DOHH2 (cell line): ENCODE results near the gene ICE2.
A peak's percentile ranks its signal among the peaks of the same experiment; 100 is the strongest.

Experiments used
- H3F3A ChIP-seq: fragments of 200-600 bp; sonication (generic), shearing (Covaris generic); 2 replicates; pipeline ENCODE4 v1.6.0; 2016; ENCODE audit warnings: antibody characterized with exemption, mild to moderate bottlenecking; ENCODE audit not compliant: control insufficient read depth, insufficient read depth
- H3K27ac ChIP-seq: fragments of 200-600 bp; sonication (generic); 2 replicates; pipeline ENCODE4 v1.5.1; 2014; ENCODE audit warnings: low read depth, mild to moderate bottlenecking, low read length, moderate library complexity
- H3K27me3 ChIP-seq: fragments of 200-600 bp; sonication (generic); 2 replicates; pipeline ENCODE4 v1.6.1; 2014; ENCODE audit warnings: mild to moderate bottlenecking, low read length, mixed read lengths; ENCODE audit not compliant: control insufficient read depth
- H3K36me3 ChIP-seq: fragments of 200-600 bp; sonication (generic); 2 replicates; pipeline ENCODE4 v1.6.1; 2014; ENCODE audit warnings: mild to moderate bottlenecking, low read length, moderate library complexity, mixed read lengths; ENCODE audit not compliant: control insufficient read depth
- H3K4me1 ChIP-seq: fragments of 200-600 bp; sonication (generic); 2 replicates; pipeline ENCODE4 v1.6.1; 2014; ENCODE audit warnings: mild to moderate bottlenecking, low read length, mixed read lengths; ENCODE audit not compliant: control insufficient read depth
- H3K4me2 ChIP-seq: fragments of 200-600 bp; sonication (generic); 2 replicates; pipeline ENCODE4 v1.6.0; 2014; ENCODE audit warnings: mild to moderate bottlenecking, low read length, moderate library complexity
- H3K4me3 ChIP-seq: fragments of 200-600 bp; sonication (generic); 2 replicates; pipeline ENCODE4 v1.5.1; 2014; ENCODE audit warnings: mild to moderate bottlenecking, low read length, mixed read lengths
- H3K79me2 ChIP-seq: fragments of 200-600 bp; sonication (generic); 2 replicates; pipeline ENCODE4 v1.6.1; 2014; ENCODE audit warnings: mild to moderate bottlenecking, low read length, mixed read lengths; ENCODE audit not compliant: control insufficient read depth
- H3K9me2 ChIP-seq: fragments of 200-600 bp; sonication (generic); replicated peaks from 2 replicates; pipeline ENCODE4 v1.6.1; 2014; ENCODE audit warnings: mild to moderate bottlenecking, low read length, mixed read lengths; ENCODE audit not compliant: control insufficient read depth
- H3K9me3 ChIP-seq: fragments of 200-600 bp; sonication (generic); 2 replicates; pipeline ENCODE4 v1.6.1; 2014; ENCODE audit warnings: antibody characterized with exemption, low read length, mixed read lengths; ENCODE audit not compliant: control insufficient read depth, insufficient read depth
- H4K20me1 ChIP-seq: fragments of 200-600 bp; sonication (generic); 2 replicates; pipeline ENCODE4 v1.6.0; 2014; ENCODE audit warnings: low read depth, mild to moderate bottlenecking, antibody characterized with exemption, low read length, moderate library complexity; ENCODE audit not compliant: control insufficient read depth, insufficient read depth
- EZH2phosphoT487 ChIP-seq: fragments of 200-600 bp; sonication (generic); IDR thresholded peaks from 2 replicates; pipeline ENCODE4 v1.6.1; 2017; ENCODE audit warnings: borderline replicate concordance, mild to moderate bottlenecking, antibody characterized with exemption, low read length, moderate library complexity, mixed read lengths
- TF ChIP-seq, protein P1 (sequence below): fragments of 200-600 bp; sonication (generic); IDR thresholded peaks from one replicate; pipeline ENCODE4 v1.5.1; 2014; ENCODE audit warnings: antibody characterized with exemption, mild to moderate bottlenecking, low read depth, low read length; ENCODE audit not compliant: poor library complexity, severe bottlenecking

The ICE2 gene

GRCh38 chr15:60399931-60400330 is 79.0 kb downstream of the ICE2 start:
- no peaks in the 10 kb centered on the region for H3K36me3 ChIP-seq
- H4K20me1 ChIP-seq: no peaks in the 10 kb centered on the region
- H3K9me3 ChIP-seq: no peaks in the 10 kb centered on the region
- H3K4me2 ChIP-seq: no peak overlapping the region
- peaks cover 21% of the 10 kb centered on the region for H3K27me3 ChIP-seq
- H3K9me2 ChIP-seq: no peaks in the 10 kb centered on the region
- H3K4me1 ChIP-seq: peaks cover 17% of the 10 kb centered on the region
- no peak overlapping the region for H3K27ac ChIP-seq
- H3F3A ChIP-seq: no peaks in the 10 kb centered on the region
- no peak for TF ChIP-seq EZH2phosphoT487
- TF ChIP-seq, protein P1, sequence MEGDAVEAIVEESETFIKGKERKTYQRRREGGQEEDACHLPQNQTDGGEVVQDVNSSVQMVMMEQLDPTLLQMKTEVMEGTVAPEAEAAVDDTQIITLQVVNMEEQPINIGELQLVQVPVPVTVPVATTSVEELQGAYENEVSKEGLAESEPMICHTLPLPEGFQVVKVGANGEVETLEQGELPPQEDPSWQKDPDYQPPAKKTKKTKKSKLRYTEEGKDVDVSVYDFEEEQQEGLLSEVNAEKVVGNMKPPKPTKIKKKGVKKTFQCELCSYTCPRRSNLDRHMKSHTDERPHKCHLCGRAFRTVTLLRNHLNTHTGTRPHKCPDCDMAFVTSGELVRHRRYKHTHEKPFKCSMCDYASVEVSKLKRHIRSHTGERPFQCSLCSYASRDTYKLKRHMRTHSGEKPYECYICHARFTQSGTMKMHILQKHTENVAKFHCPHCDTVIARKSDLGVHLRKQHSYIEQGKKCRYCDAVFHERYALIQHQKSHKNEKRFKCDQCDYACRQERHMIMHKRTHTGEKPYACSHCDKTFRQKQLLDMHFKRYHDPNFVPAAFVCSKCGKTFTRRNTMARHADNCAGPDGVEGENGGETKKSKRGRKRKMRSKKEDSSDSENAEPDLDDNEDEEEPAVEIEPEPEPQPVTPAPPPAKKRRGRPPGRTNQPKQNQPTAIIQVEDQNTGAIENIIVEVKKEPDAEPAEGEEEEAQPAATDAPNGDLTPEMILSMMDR: no peak
- H3K4me3 ChIP-seq: no peak overlapping the region
- peaks cover 3% of the 10 kb centered on the region; the same call in 1 of the 2 replicates for H3K79me2 ChIP-seq

GRCh38 chr15:60399246-60399915 is 79.6 kb downstream of the ICE2 start:
- Histone ChIP-seq H3K4me1 (peaks cover 17% of the 10 kb centered on the region), H3K9me2 (no peaks in the 10 kb centered on the region), H3K27ac (no peak overlapping the region), H3K36me3 (no peaks in the 10 kb centered on the region), H3K9me3 (no peaks in the 10 kb centered on the region), H3K4me2 (no peak overlapping the region), H3K4me3 (no peak overlapping the region), H3K27me3 (peaks cover 21% of the 10 kb centered on the region), H4K20me1 (no peaks in the 10 kb centered on the region), H3K79me2 (peaks cover 3% of the 10 kb centered on the region; the same call in 1 of the 2 replicates), H3F3A (no peaks in the 10 kb centered on the region)
- TF ChIP-seq EZH2phosphoT487: no peak
- TF ChIP-seq, protein P1: no peak

DNA sequence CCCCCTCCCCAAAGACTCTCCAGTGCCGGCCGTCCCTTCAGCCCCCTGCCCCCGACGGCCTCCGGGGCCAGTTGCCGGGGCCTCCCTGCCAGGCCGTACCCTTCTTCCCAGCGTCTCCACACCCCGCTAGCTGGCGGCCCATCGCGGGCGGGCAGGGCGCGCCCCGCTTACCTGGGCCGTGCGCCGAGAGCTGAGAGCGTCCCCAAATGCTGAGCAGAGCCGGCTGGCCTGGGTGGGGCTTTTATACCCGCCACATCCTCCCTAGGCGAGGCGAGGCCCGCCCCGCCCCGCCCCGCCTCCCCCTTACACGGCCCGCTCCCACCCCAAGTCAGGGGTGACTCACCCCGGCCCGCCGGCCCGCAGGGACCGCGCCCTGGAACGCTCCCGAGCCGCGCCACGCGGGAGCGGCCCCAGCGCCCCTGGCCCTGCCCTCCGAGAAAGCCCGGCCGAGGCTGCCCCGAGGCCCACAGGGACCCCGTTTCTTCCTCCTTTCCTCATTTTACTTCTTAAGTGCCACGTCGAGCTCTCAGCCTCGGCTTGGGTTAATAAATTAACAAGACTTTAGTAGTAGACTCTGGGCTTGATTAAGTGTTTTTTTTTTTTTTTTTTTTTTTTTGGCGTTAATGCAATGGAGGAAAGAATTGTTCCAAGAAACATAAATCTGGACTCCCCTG is 81.0 kb downstream of the ICE2 start, which contains the start of gene ANXA2:
ANXA2 (minus strand) TSS at position 215 of the 674 bp plus-strand sequence. CDS start 11,911 bp downstream, outside the sequence.
- Histone ChIP-seq H3K9me3 (no peaks in the 10 kb centered on the region), H3K36me3 (no peaks in the 10 kb centered on the region), H3K79me2 (peaks cover 3% of the 10 kb centered on the region; the same call in 1 of the 2 replicates), H3K27me3 (peaks cover 28% of the 10 kb centered on the region), H3K4me3 (peak within 1 kb of the TSS; percentile 73), H3K4me2 (peak within 1 kb of the TSS; percentile 82), H3F3A (no peaks in the 10 kb centered on the region), H3K27ac (no peak within 1 kb of the TSS), H3K4me1 (peaks cover 17% of the 10 kb centered on the region), H3K9me2 (no peaks in the 10 kb centered on the region), H4K20me1 (no peaks in the 10 kb centered on the region)
- TF ChIP-seq EZH2phosphoT487: no peak; the same call in 1 of the 2 replicates
- TF ChIP-seq, protein P1: peak; percentile 3
